OCI-M1 (cell line): ENCODE data around the gene PTGDR2.

Experiments used
- DNase-seq: peaks from one replicate; lab custom pipeline; 2025; lab: John Stamatoyannopoulos, UW

The PTGDR2 gene

GRCh38 chr11:60874421-60875365 is 18.9 kb upstream of the PTGDR2 start:
- no peak for DNase-seq

GRCh38 chr11:60873533-60873932 is 17.8 kb upstream of the PTGDR2 start:
- DNase-seq, result no peak

- no peak for DNase-seq
These were observed 17.3 kb upstream of the PTGDR2 start for GRCh38 chr11:60872961-60873524.

- DNase-seq, result peak; percentile 10
These were observed 16.6 kb upstream of the PTGDR2 start for GRCh38 chr11:60872124-60872960.

GRCh38 chr11:60871378-60872061 is 15.8 kb upstream of the PTGDR2 start:
- no peak for DNase-seq

GRCh38 chr11:60870733-60871377 is 15.1 kb upstream of the PTGDR2 start:
- no peak for DNase-seq

GRCh38 chr11:60870276-60870675 is 14.5 kb upstream of the PTGDR2 start:
- DNase-seq, result no peak

- DNase-seq, result no peak
These were observed 13.7 kb upstream of the PTGDR2 start for GRCh38 chr11:60869451-60869825.

- DNase-seq, result no peak
These were observed 13.1 kb upstream of the PTGDR2 start for GRCh38 chr11:60868682-60869450.

- DNase-seq, result no peak
These were observed 12.3 kb upstream of the PTGDR2 start for GRCh38 chr11:60867871-60868681.

GRCh38 chr11:60866911-60867870 is 11.4 kb upstream of the PTGDR2 start, which contains the start of gene ZP1:
TSS of gene ZP1 (plus strand) at chr11:60867542. CDS start at chr11:60867562, 20 bp downstream.
- no peak for DNase-seq

GRCh38 chr11:60864856-60865513 is 9.2 kb upstream of the PTGDR2 start:
- no peak for DNase-seq

GRCh38 chr11:60863550-60864521 is 8.1 kb upstream of the PTGDR2 start:
- peak; percentile 82 for DNase-seq

GRCh38 chr11:60862171-60862570 is 6.4 kb upstream of the PTGDR2 start:
- no peak for DNase-seq

GRCh38 chr11:60860943-60861342 is 5.2 kb upstream of the PTGDR2 start:
- DNase-seq, result no peak

GRCh38 chr11:60859616-60860250 is 4.0 kb upstream of the PTGDR2 start:
- no peak for DNase-seq
